ENCODE results near the gene GAS2L3. TPM values are rescaled to one million over a fixed set of nuclear protein-coding genes. Genes with fewer than 3 reads are reported as not detected.

Gene GAS2L3
- polyA plus RNA-seq, 1 of the 3 experiments (the other 2 are of a cell fraction): 1.6 TPM

DNA sequence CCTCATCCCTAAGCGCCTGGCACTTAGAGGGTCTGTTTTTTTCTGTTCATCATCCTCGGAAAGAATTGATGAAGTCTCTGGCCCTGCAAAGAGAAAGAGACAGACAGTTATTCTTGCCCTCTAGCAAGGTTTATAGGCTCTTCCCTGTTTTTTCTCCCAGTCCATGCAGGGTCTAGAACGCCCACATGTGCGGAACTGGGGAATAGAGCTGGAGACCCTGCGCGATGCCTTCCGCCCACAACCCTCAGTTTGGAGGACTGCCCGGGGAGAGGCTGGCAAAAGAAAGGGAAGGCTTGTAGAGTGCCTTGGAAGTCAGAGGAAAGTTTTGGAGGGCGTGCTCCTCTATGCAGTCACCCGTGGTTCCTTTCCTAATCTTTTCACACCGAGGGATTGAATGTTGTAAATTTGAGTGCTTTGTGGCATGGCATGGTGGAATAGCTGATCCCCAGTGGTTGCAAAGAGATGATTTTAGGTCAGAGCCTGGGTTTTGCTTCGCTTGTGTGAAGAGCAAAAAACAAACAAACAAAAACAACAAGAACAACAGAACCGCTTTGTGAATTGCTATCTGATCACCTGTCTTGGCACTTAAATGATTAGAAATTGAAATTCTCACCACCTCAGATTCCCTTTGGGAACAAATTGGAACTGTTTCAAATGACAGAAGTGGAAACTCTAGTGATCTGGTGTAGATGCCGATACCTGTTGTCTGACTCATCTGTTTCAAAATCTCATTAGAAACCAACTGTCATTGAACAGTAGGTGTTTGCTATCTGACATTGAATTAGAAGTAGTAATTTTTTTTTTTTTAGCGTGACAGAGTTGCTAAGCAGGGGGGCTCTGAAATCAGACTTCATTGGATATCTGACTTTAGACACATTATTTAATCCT is 947 bp downstream of the GAS2L3 start:
- no peaks in the 10 kb centered on the region; the same call in 1 of the 2 replicates for H4K20me1 ChIP-seq (ENCODE audit: insufficient read depth)
- ChIA-PET POLR2A (no interaction called here), CTCF (interaction anchor here (0.6 to 3.2 kb wide), 5 partner anchors 17 to 728 kb away, joined by 3 to 12 read pairs (median 4); no protein-coding TSS in a partner anchor)
- H2AFZ ChIP-seq (ENCODE audit: low read depth): peak overlapping the region; percentile 99
- no peaks in the 10 kb centered on the region for H3K9me2 ChIP-seq
- 16% methylated on average over 15 of the region's 15 CpGs for whole genome bisulfite sequencing (ENCODE audit: low lambda C conversion rate)
- H3K4me1 ChIP-seq (ENCODE audit: control insufficient read depth in 1 of 2, insufficient read depth in 2 of 2, low read depth in 1 of 2, low read length in 1 of 2): peaks cover 8 to 17% of the 10 kb centered on the region in 2 experiments
- no peaks in the 10 kb centered on the region for H3K9me3 ChIP-seq
- H3F3A ChIP-seq (replicated peaks; ENCODE audit: insufficient read depth): peaks cover 21% of the 10 kb centered on the region
- peak overlapping the region; percentile 99 for H3K4me2 ChIP-seq
- TF ChIP-seq MXI1 (IDR thresholded peaks at IDR 0.05; ENCODE audit: low read depth, low read length) (peak; percentile 67; the same call in 1 of the 2 replicates), GABPA (IDR thresholded peaks at IDR 0.05; ENCODE audit: low read depth) (no peak)
- peak; percentile 54 for DNase-seq
- H3K79me2 ChIP-seq (ENCODE audit: insufficient read depth): peaks cover 58% of the 10 kb centered on the region
- H3K27me3 ChIP-seq (ENCODE audit: insufficient read depth): no peaks in the 10 kb centered on the region
- H3K4me3 ChIP-seq (ENCODE audit: low read depth in 2 of 2, low read length in 1 of 2): peak overlapping the region; percentile 91 to 96
- H3K36me3 ChIP-seq (replicated peaks in 1 of 2; ENCODE audit: control insufficient read depth in 1 of 2, insufficient read depth in 2 of 2, low read length in 1 of 2): no peaks in the 10 kb centered on the region
- H3K27ac ChIP-seq (ENCODE audit: low read depth in 2 of 2, low read length in 1 of 2): no peak overlapping the region; a peak in 1 of 4 replicates
- H3K9ac ChIP-seq: peak overlapping the region; percentile 77

DNA sequence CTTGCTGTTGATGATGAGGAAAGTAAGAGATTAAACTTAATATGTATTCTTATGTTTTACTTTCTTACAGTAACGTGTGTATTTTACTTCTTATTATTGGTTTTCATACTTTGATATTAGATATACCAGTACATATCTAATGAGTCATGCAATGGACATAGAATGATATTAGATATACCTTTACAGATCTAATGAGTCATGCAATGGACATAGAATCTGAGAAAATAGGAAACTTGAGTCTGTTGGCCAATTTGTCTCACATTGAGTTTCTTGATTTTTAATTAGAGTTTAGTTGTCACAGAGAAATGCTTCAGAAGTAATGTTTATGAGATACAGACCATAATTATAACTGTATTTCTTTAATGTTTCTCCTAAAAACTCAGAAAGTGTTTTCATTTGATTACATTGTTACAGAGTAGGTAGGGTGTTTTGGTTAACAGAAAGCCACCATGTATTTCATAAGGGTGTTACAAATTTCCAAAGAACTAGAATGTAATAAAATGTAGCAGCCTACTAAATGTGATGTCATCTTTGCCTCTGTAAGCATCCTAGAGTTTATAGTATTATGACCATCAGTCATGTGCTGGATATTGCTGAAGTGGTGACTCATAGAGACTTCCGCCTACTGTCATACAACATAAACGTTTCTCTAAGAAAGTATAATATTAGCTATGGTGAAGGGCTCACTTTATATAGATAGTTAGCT is 3.0 kb downstream of the GAS2L3 start:
- ChIA-PET CTCF (interaction anchor here (1.5 kb wide), 1 partner anchor 18 kb away, joined by 3 read pairs; no protein-coding TSS in a partner anchor), POLR2A (no interaction called here)
- Histone ChIP-seq H2AFZ (ENCODE audit: low read depth) (no peak overlapping the region), H4K20me1 (ENCODE audit: insufficient read depth) (no peaks in the 10 kb centered on the region; the same call in 1 of the 2 replicates), H3K27ac (ENCODE audit: low read depth in 2 of 2, low read length in 1 of 2) (peak overlapping the region in 1 of 2 experiments; percentile 65; a peak in 2 of 4 replicates), H3K4me1 (ENCODE audit: control insufficient read depth in 1 of 2, insufficient read depth in 2 of 2, low read depth in 1 of 2, low read length in 1 of 2) (peaks cover 8 to 17% of the 10 kb centered on the region in 2 experiments), H3K79me2 (ENCODE audit: insufficient read depth) (peaks cover 79% of the 10 kb centered on the region), H3K36me3 (replicated peaks in 1 of 2; ENCODE audit: control insufficient read depth in 1 of 2, insufficient read depth in 2 of 2, low read length in 1 of 2) (no peaks in the 10 kb centered on the region), H3F3A (replicated peaks; ENCODE audit: insufficient read depth) (peaks cover 21% of the 10 kb centered on the region), H3K4me2 (peak overlapping the region; percentile 2; the same call in 1 of the 2 replicates), H3K4me3 (ENCODE audit: low read depth in 2 of 2, low read length in 1 of 2) (no peak overlapping the region), H3K9me2 (no peaks in the 10 kb centered on the region), H3K9ac (no peak overlapping the region), H3K27me3 (ENCODE audit: insufficient read depth) (no peaks in the 10 kb centered on the region), H3K9me3 (0 out of 2 replicates have a peak, but pooled peaks cover under 1% of the 10 kb centered on the region)
- WGBS (ENCODE audit: low lambda C conversion rate): 30% methylated on average over 3 of the region's 3 CpGs
- 0 out of 2 replicates have a peak, but pooled peaks have one; percentile 19 for TF ChIP-seq GABPA (IDR thresholded peaks at IDR 0.05; ENCODE audit: low read depth)
- TF ChIP-seq EP300 (IDR thresholded peaks at IDR 0.05; ENCODE audit: borderline replicate concordance in 1 of 2, low read depth in 1 of 2, low read length in 1 of 2): 0 out of 4 replicates have a peak, but pooled peaks of 1 of the 2 experiments have one; percentile 22
- TF ChIP-seq, protein P1, sequence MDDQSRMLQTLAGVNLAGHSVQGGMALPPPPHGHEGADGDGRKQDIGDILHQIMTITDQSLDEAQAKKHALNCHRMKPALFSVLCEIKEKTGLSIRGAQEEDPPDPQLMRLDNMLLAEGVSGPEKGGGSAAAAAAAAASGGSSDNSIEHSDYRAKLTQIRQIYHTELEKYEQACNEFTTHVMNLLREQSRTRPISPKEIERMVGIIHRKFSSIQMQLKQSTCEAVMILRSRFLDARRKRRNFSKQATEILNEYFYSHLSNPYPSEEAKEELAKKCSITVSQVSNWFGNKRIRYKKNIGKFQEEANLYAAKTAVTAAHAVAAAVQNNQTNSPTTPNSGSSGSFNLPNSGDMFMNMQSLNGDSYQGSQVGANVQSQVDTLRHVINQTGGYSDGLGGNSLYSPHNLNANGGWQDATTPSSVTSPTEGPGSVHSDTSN (IDR thresholded peaks at IDR 0.05): peak; percentile 79
- TF ChIP-seq EZH2phosphoT487 (IDR thresholded peaks at IDR 0.05; ENCODE audit: borderline replicate concordance, low read depth): no peak
- peak; percentile 73 for TF ChIP-seq JUND (IDR thresholded peaks at IDR 0.05)
- TF ChIP-seq, protein P2, sequence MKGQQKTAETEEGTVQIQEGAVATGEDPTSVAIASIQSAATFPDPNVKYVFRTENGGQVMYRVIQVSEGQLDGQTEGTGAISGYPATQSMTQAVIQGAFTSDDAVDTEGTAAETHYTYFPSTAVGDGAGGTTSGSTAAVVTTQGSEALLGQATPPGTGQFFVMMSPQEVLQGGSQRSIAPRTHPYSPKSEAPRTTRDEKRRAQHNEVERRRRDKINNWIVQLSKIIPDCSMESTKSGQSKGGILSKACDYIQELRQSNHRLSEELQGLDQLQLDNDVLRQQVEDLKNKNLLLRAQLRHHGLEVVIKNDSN (IDR thresholded peaks at IDR 0.05; ENCODE audit: borderline replicate concordance, low read depth): peak; percentile 62; the same call in 1 of the 2 replicates
- no peak for TF ChIP-seq GATA2 (CRISPR knock-in tag; IDR thresholded peaks at IDR 0.05)
- TF ChIP-seq SIN3A (IDR thresholded peaks at IDR 0.05; ENCODE audit: borderline replicate concordance, low read depth, low read length): 0 out of 2 replicates have a peak, but pooled peaks have one; percentile 28
- TF ChIP-seq FOSL2 (IDR thresholded peaks at IDR 0.05; ENCODE audit: borderline replicate concordance, low read depth): peak; percentile 81
- no peak for DNase-seq
